Colon (tissue), 2 donors: Measurements from ENCODE around the gene SPEN.
"Not testable (repeated sequence)": the region's sequence is repeated elsewhere in the genome, so short reads cannot be mapped to it uniquely, and the experiment has no call there.

Experiments
- FAIRE-seq: peaks from 2 replicates; lab custom pipeline; 2012; peaks lifted over from hg19 to GRCh38; lab: Jason Lieb, UNC
- donor health status: control.
- donor health status: control.

The SPEN gene

DNA sequence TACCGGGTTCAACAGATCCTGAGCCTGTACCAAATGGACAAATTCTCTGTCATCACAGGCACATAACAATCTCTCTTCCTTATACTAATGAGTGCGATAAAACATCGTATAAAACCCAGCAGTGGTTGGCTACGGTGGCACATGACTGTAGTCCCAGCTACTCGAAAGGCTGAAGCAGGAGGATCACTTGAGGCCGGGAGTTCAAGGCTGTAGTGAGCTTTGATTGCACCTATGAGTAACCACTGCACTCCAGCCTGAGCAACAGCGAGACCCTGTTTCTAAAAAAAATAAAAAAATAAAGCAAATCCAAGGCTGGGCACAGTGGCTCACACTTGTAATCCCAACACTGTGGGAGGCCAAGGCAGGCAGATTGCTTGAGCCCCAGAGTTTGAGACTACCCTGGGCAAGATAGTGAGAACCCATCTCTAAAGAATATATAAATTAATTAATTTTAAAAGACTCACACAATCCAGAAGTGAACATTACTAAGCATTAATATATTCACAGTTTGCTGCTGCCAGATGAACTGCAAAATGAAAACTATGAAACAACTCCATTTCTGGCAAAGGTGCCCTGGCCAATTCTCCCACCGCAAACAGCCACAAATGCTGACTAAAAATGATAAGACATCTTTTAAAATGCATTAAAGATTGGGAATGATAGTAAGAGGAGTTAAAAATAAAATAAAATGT lies 115.3 kb downstream of the SPEN start:
- FAIRE-seq, result no peak

DNA sequence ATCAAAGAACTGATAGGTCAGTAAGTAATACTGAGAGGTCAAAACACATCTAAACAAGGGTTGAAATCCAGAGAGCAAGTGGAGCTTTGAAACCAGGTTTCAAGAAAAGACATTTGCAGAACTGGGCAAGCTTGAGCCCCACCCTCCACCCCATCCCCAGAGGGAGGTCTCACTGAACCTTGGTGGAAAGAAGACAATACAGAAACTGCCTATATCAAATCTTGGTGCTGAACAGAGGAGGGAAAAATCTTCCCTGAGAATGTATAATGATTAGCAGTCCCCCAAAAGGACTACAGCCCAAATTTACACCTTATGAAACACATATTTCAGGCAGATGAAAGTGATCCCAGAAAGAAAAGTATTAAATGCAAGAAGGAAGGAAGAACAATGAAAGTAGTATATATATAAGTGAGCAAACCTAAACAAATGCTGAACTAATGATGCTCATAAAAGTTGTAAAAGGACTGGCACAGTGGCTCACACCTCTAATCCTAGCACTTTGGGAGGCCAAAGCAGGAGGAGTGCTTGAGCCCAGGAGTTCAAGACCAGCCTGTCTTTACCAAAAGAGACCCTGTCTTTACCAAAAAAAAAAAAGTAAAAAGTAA lies 116.0 kb downstream of the SPEN start:
- FAIRE-seq, result no peak

DNA sequence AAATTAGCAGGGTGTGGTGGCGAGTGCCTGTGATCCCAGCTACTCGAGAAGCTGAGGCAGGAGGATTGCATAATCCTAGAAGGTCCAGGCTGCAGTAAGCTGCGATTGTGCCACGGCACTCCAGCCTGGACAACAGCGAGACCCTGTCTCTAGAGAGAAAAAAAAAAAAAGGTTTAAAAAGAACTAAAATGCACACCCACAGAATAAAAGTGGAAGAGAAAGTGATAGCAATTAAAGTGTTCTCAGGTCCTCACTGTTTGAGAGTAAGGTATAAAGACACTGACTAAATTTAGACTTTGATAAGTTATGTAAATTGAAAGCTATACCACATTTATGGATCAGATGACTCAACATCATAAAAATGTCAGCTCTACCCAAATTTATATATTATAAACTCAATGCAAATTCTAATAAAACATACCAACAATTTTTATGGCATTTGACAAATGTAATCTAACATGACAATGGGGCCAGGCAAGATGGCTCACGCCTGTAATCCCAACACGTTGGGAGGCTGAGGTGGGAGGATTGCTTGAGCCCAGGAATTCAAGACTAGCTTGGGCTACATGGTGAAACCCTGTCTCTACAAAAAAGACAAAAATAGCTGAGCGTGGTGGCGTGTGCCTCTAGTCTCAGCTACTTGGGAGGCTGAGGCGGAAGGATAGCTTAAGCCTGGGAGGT lies 116.6 kb downstream of the SPEN start:
- FAIRE-seq, result no peak

DNA sequence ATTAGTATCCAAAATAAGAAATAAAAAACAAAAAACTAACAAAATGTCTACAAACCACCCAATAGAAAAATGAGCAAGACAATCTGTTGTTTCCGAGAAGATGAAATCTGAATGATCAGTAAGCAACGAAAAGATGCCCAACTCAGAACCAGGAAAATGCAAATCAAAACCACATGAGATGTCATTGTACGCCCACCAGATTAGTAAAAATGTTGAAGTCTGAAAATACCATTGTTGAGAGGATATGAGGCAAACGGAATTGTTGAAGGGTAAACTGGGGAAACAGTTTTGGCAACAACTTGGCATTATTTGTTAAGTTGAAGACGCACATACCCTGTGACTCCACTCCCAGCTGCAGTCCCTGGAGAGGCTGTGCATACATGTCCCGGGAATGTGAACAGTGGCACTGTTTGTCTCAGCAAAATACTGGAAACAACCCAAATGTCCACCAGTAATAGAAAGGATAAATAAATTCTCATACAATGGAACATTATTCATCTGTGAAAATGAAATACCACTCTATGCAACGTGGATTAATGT lies 117.8 kb downstream of the SPEN start:
- no peak for FAIRE-seq

DNA sequence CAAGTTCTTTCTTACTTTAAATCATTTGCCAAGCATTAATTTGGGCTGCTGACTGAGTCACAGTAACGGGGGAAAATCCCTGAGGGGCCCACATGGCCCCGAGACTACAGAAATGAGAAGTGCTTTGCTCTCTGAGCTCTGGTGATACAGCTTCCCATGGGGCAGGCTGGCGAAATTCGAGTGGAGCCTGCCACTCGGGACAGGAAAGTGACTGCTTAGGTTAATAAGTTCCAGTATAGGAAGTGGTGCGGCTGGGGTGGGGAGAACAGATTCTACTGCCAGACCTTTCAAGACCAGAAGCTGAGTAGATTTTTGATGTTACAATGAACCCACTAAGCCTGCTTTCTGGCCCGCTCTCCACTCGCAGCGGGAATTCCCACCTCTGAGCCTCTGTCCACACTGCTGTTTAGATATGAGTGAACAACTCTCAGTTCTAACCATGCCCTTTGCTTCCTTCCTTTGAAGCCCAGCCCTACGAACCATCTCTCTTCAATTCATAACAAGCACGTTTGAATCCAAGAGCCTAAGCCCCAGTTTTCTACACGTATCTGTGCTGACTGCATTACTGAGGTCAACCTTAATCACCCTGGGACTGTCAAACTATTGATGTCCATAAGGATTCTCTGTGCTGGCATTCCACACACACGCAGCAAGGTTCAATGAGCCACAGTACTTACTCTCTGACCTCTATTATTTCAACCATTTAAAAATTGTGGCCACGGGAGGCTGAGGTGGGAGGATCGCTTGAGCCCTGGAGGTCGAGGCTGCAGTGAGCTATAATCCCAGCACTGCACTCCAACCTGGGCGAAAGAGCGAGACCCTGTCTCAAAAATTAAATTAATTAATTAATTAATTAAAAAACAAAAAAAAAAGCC lies 118.8 kb downstream of the SPEN start:
- no peak for FAIRE-seq

DNA sequence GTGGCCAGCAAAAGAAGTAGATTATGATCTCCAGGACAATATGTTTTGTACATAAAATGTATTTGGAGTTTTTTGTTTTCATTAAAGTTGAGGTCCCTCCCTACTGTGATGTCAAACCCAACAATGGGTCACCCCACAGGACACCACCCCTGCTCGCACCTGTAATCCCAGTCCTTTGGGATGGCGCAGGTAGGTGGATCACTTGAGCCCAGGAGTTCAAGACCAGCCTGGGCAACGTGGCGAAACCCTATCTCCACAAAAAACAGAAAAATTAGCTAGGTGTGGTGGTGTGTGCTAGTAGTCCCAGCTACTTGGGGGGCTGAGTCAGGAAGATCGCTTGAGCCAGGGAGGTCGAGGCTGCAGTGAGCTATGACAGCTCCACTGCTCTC lies 119.4 kb downstream of the SPEN start:
- FAIRE-seq, result no peak

DNA sequence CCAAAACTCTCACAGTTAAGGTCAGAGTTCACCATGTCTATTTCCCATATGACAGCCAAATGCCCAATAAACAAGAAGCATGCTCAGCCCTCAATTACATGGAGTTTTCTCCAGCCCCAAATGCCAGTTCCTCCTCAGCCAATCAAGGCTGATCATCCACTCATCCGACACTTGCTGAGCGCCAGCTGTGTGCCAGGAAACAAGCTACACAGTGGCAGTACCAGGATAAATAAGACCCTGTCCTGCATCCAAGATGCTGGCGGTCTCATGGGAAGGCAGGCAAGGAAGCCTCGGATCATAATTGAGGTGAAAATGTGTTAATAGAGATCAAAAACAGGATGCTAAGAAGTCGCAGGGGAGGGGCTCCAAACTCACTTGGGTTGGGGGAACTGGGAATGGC lies 120.7 kb downstream of the SPEN start:
- no peak for FAIRE-seq

DNA sequence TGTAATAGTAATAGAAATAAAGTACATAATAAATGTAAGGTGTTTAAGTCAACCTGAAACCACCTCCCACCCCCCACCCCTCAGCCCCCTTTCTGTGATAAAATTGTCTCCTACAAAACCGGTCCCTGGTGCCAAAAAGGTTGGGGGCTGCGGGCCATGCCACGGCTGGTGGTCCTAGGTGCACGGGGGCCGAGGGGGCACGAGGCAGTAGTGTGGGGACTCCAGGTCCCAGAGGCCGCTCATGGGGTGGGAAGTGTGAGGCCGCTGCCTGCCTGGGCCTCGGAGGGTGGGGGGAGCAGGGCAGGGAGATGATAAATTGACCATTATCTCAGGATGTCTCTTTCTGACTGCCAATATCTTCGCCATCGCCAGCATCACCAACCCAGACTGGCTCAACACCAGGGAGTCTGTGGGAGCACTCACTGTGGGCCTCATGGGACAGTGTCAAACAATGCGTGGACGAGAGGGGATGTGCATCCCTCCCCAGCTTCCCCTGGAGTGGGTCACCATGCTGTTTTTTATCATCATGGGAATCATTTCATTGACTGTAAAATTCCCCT lies 121.9 kb downstream of the SPEN start:
- no peak for FAIRE-seq

DNA sequence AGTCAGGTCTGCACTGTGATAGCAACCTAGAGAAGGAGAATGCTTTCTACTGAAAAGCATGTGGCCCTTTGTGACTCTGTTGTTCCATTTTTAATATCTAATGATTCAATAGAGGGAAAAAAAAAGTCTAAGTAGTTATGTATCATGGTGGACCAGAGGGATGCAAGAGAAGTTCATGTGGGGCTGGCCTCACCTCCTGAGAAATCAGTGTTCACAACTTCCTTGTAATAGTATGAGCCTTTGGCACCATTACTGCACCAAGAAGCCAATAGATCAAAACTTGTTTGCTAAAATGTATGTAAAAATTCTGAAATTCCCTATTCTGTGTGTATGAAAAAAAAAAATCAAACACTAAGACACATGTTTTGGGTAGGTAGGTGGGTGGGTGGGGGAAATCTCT lies 123.4 kb downstream of the SPEN start:
- FAIRE-seq, result no peak

DNA sequence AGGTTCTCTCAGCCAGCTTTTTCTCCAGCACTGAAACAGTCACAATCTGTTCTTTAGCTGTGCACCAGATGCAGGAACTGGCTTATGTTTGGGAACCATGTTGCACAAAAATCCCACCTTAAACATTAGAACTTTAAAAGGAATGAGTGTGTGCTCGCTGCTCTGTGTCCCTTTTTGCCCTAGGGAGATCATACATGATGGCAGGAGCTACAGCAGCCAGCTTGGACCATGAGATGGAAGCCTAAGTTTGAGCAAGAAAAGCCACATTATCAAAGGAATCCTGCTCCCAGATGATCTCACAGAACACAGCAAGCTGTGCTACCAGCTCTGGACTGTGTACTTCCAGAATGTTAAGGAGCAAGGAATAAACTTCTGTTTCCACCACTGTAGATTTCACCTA lies 124.9 kb downstream of the SPEN start:
- FAIRE-seq, result no peak

DNA sequence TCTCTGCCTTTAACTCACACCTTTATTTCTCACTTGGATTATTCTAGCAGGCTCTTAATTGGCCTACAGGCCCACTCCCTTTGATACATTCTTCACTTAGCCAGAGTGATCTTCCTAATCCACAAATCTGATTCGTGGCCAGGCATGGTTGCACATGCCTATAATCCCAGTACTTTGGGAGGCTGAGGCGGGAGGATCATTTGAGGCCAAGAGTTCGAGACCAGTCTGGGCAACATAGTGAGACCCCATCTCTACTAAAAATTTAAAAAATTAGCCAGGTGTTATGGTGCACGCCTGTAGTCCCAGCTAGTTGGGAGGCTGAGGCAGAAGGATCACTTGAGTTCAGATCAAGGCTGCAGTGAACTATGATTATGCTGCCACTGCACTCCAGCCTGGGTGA lies 126.3 kb downstream of the SPEN start:
- no peak for FAIRE-seq

DNA sequence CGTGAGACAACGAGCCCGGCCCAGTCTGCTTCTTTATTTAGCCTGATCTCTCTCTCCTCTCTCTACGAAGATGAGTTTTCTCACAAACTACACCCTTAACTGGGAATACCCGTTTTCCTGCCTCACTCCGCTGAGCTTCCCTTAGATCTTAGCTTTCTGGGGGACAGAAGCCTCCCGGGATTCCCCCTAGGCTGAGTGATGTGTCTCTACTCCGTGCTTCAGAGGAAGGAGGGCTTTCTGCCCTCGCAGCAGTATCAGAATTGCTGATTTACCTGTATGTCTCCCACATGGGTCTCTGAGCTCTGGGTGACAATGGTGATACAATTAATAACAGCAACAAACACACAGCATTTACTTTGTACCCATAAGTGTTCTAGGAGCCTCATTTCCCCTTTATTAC lies 127.3 kb downstream of the SPEN start:
- no peak for FAIRE-seq

DNA sequence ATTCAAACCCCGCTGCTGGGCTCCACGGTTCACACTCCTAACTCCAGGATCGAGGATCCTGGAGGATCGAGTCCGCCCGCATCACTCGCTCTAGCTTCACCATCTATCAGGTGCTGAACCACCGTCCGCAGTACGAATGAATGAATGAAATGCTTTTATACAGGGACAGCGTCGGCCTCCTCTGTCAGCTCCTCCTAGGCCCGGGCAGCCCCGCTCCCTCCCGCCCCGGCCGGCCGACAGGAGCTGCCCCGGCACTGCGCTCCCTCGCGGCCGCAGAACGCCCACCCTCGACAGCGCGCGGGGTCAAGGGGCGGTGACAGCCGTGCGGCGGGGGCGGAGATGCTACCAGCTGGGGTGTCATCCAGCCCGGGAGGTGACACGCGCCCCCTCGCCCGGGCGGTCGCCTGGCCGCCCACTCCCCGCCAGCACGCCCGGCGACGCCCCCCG lies 127.9 kb downstream of the SPEN start:
- no peak for FAIRE-seq

DNA sequence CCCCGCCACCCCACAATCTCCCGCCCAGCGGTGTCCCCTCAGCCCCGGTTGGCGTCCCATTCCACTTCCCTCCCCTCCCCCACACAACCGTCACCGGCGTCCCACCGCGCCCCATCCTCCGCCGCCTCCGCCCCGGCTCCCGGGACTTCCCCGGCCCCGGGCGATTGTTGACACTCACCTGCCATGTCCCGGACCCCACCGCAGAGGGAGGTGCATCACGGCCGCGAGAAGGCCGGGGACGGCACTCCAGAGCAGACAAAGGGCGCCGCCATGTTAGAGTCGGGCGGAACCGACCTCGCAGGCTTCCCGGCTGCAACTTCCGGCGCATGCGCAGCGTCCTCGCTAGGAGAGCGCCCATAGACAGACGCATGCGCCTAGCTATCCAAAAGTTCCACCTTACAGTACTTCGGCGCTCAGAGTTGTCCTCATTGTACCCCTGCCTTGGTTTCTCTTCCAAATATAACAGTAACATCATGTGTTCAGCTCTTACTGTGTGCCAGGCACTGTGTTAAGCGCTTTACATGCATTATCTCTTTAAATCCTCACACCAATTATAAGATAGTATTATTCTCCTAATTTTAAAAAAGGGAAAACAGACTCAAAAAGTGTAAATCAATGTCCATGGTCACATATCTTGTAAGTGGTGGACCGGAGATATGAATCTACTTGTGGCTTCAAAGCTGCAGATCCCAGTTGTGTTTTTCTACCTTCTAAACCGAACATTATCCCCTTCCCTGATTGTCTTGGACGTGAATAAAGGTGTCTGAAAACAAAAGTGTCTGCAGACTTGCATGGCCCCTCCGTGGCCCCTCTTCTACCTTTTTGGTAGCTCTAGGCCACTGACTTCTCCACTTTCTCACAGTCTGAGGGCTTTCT lies 128.5 kb downstream of the SPEN start, which contains the start of gene ZBTB17:
ZBTB17 (minus strand) TSS at position 297 of the 876 bp plus-strand sequence. CDS start 27,606 bp downstream, outside the sequence.
- FAIRE-seq, result no peak

DNA sequence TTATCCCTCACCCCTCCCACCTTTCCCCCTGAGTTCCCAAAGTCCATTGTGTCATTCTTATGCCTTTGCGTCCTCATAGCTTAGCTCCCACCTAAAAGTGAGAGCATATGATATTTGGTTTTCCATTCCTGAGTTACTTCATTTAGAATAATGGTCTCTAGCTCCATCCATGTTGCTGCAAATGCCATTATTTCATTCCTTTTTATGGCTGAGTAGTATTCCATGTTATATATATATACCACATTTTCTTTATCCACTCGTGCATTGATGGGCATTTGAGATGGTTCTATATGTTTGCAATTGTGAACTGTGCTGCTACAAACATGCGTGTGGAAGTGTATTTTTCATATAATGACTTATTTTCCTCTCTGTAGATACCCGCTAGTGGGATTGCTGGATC lies 130.4 kb downstream of the SPEN start:
- FAIRE-seq, result not testable (repeated sequence)

DNA sequence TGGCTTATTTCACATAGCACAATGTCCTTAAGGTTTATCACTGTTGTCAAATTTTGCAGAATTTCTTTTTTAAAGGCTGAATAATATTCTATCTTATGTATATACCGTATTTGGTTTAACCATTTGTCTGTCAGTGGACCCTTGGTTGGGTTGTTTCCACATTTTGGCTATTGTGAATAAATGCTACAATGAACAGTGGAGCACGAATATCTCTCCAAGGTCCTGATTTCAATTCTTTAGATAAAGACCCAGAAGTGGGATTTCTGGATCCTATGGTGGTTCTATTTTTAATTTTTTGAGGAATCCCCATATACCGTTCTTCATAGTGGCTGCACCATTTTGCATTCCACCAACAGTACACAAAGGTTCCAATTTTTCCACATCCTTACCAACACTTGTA lies 134.2 kb downstream of the SPEN start:
- FAIRE-seq, result no peak

DNA sequence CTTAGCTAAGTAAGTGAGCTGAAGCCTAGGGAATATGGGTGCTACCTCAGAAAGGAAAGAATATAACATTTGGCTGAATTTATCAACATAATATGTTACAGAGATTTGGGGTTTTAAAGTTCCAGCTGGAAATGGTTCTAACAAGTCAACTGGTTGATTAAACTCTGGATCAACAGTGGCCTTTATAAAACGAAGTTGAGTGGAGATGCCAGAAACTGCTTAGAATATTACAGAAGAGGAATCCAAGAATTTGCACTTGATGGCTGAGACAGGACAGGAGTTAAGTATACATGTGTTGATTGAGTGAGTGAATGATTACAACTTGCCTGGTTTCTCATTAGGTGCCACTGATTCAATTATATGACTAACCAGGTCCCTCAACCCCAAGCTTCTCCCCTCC lies 135.8 kb downstream of the SPEN start:
- no peak for FAIRE-seq

DNA sequence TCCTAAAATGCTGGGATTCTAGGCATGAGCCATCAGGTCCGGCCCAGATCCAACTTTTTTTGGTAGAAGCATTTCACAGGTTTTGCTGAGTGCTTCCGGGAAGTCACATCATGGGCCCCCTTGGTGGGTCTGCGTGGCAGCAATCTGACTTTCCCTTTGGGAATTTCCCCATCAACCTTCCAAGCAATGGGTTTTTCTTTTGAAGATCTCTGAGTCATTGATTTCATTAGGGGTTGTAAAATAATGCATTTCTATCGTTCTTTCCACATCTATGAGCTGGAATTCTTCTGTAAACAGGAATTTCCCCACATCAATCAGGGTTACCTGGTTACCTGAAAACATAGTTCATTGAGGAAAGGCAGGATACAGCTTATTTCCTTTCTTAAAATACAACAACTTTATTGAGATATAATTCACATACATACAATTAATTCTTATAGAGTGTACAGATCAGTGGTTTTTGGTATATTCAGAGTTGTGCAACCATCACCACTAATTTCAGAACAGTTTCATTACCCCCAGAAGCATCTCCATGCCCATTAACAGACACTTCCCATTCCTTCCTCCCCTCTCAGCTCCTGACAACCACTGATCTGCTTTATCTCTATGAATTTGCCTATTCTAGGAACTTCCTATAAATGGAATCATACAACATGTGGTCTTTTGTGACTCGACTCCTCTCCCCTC lies 138.2 kb downstream of the SPEN start:
- FAIRE-seq, result no peak

DNA sequence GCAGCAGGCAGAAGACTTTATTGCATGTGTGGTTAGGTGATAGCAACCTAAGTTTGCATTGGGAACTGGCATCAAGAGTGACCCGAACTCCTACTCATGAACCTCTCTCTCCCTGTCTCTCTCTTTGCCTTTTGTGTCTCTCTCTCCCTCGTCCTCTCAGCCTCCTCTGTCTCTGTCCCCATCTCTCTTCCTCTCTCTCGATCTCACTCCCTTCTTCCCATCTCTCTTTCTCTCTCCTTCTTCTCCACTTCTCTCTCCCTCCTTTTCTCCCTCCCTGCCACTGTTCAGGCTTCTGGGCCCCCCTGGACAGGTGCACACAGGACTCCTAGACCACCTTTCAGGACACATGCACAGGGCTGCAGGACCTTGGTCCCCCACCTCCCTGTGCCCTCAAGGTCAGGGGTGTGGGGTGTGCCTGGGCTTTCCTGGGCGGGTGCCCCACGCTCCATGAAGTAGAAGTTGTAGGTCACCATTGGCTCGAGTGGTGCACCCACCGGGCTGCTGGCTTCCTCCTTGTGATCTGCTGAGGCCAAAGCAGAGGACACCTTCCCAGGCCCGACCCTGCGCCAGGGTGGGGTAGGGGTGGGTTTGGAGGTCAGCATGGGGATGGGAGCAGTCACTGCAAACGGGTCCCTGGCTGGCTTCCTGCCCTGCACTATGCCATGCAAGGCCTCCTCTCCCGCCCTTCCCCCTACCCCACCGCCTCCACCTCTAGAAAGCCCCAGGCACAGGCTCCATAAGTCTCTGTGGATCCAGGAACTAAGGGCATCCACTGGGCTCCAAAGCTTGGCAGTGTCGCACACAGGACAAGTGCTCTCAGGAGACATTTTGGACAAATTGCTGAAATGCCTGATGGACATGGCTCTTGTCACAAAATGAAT lies 141.6 kb downstream of the SPEN start:
- no peak for FAIRE-seq
